Activated CD4-positive, alpha-beta T cell treated with anti-CD3 and anti-CD28 coated beads for 24 hours (primary cell): ENCODE results near the gene SPIN2B.

Experiments
- DNase-seq, 2 donors: peaks; one replicate each; pipeline ENCODE4 v3.0.0-alpha.2; 2020; ENCODE audit warnings: low read depth in 2 of 2

SPIN2B gene

DNA sequence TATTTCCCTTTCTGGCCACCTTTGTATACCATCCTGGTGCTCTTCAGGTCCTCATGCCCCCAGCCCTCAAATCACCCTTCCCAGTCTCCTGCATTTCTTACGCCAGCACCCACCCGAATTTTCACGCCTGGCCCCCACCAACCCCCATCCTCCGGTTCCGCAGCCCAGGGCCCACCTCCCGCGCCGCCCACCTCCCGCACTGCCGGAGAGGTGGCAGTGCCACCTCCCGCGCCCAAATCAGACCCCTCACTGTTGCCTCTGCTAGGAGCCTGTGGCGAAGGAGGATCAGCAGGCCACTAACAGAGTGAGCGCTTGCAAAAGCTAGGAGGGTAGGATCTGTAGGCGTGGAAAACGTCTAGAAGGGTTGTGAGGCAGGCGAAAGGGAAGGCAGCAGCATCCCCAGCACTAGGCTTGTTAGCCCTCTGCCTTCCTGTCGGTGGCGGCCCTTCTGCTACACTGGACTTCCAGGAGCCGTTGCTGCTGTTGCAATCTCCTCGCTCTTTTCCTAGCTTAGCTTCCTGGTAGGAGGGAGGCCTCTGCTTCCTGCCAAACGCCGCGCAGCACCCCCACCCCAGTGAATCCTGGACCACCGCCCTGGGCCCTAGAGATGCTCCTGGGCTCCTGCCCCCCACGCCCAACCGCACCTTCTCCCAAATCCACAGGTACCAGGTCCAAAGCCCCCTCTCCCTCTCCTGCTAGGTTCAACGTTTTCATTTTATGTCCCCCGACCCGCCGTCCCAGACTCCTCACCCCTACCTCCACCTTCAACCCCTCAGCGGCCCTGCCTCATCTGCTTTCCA lies 51.0 kb downstream of the SPIN2B start:
- DNase-seq = no peak
